Activated CD4-positive, alpha-beta T cell treated with anti-CD3 and anti-CD28 coated beads, Interleukin-10, Interleukin-2, amounts not matched to agents 100 ng/mL and 50 ng/mL, durations not matched to agents 16 hours and 8 hours (primary cell): ENCODE data around the gene CUL3.

Experiments used
- DNase-seq: peaks from one replicate; pipeline ENCODE4 v3.0.0-alpha.2; 2020

CUL3 gene

DNA sequence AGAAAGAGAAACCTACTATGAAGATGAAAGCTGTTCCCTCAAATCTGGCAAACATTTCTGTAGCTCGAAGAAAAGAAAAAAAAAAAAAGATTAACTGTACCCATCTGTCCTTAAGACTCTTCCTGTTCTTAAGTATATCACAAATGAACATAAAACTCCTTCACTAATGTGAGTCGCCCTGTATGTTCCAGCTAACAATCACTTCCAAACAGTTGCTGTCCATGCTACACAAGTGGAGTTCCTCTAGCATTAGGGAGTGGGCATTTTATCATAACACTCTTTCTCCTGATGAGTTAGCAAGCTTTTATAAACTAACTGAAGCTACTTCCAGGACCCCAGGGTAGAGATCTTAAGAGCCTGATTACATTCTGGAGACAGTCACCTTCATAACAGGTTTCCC lies 5.8 kb downstream of the CUL3 start:
- no peak for DNase-seq

DNA sequence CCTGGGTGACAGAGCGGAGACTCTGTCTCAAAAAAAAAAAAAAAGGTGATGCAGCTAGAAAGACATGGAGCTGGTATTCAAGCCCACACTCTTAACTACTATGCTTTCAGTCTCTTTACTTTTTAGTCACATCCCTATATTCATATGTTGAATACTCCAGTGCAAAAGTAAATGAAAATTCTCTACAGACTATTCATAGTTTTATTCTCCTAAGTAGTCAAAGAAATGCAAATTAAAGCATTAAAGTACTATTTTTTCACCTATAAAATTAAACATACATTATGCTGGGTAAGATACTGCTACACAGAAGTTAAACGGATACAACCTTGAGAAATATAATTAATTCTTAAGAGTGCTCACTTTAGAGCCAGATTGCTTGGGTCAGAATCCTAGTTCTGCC lies 7.6 kb downstream of the CUL3 start:
- DNase-seq, result no peak

DNA sequence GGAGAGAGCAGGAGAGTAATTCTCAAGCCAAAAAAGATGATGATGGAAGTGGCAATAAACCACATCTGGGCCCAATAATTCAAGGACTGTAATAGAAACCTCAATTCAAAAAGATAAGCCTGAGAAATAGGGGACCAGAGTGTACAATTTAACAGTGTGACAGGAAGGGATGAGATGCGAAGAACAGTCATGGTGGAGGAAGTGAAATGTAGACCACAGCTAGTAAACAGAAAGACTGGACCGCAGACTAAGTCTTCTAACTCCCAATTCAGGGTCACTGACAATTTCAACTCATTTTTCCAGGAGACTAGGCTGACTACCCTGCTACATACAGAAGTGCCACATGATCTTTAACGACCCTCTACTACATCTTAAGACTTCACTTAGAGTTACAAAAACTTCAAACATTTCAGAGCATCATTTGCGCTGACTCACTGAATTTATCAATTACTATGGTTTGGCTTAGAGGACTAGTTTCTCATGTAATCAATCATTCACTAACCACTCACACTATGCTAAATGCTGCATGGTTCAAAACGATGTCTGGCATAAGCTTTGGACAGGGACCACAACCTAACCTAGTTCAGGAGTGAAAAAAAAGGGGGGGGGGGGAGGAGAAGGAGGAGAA lies 9.0 kb downstream of the CUL3 start:
- DNase-seq, result peak; percentile 34

DNA sequence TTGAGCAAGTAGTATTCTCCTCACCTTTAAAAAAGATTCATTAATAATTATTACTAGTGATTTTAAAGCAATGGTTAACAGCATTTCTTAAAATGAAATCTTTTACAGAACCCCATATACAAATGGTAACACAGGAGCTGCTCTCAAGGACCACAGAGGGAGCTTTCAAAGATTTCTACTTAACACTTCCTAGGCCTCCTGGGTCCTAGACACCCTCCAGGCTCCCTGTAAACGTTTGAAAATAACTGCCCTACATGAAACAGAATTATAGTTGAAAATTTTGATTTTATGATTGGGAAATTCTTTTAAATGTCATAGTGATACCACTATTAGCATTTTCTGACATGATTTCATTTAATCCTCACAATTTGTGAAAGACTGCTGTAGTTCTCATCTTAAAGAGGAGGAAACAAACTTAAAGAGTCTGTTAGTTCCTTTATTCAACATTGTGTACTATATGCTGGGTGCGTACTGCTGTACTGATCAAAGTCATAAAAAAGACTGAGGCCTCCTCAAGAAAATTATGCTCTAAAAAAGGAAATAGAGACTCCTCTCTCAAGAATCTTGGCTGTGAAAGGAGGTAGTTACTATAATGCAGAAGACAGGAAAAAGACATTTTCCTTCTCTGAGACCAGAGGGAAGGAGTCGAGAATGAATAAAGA lies 10.6 kb downstream of the CUL3 start:
- DNase-seq, result no peak

DNA sequence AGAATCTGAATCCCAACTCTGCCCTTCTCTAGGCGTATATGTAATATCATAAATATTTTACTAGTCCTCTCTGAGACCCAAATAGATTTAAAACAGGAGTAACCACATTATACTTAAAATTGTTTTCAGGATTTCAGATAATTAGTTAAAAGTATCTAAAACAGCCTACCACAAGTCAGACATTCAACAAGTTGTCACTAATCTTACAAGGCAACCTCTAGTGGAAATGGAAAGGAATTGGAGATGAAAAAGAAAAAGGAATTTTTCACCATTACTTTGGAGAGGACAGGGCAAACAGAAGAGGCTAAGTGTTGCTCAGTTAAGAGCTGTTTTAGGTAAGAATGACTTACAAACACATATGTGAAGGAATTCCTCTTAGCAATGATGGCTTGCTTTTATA lies 11.4 kb downstream of the CUL3 start:
- no peak for DNase-seq

DNA sequence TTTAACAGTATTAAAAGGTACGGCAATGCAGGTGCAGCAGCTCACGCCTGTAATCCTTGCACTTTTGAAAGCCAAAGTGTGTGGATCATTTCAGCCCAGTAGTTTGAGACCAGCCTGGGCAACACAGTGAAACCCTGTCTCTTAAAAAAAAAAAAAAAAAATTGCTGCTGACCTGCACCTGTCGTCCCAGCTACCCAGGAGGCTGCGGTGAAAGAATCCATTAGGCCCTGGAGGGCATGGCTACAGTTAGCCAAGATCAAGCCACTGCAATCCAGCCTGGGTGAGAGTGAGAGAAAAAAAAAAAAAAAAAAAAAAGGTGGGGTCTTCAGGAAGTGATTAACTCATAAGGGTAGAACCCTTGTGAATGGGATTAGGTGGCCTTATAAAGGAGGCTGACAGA lies 12.8 kb downstream of the CUL3 start:
- no peak for DNase-seq

GRCh38 chr2:224570328-224570993 lies 14.7 kb downstream of the CUL3 start:
- peak; percentile 46 for DNase-seq

DNA sequence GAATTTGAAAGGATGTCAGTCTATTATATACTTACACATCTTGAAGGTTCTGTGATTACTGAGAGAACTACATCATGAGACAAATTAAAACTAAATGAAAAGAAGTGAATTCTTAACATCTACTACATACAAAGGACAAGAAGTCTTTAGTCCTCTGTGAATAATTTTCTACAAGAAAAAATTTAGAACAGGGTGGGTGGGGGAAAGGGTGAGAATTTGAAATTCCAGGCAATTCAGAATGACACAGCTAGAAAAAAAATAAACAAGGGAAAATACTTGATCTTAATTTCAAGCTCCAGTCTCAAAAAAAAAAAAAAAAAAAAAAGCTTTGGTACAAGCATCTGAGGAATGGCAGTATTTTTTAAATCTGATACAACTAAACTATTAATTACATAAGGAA lies 15.5 kb downstream of the CUL3 start:
- no peak for DNase-seq

DNA sequence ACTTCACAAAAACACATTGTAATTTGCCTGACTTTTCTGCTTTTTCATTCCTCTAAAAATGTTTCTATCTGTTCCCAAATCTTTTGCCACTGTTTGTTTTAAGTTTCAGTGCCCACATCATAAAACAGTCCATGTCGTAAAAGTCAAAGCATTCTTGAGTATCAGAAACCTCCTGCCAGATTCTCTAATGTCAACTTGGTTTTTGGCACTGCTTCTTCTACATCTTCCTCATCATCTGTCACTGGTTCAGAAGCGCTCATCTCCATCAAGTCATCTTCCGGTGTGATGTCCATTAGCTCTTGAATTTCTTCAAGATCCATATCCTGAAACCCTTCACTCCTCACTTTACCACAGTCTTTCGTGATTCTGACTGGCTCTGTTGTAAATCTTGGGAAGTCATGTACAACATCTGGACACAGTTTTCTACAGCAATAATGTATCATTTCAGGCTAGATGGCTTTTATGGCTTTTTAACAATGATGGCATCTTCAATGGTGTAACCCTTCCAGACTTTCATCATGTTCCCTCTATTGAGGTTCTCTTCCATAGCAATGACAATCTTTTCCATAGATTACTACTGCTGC lies 19.6 kb downstream of the CUL3 start:
- no peak for DNase-seq

GRCh38 chr2:224563537-224563936 lies 21.6 kb downstream of the CUL3 start:
- DNase-seq, result no peak

DNA sequence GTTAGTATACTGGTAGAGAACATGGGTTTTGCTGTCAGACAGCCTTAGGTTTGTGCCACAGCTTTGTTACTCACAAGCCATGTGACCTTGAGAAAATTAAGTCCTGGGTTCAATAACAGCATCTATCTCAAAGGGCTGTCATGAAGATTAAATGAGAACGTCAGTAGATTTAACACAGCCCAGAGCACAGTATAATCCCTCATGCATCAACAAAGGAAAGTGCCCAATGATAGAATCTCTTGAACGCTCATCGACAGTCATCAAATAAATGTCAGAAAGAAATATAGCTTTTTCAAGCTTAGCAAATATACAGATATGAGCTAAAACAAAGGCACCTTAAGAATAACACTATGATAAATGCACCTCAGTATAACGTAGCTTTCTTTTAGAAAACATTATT lies 22.3 kb downstream of the CUL3 start:
- DNase-seq, result no peak

- peak; percentile 54 for DNase-seq
Measured at GRCh38 chr2:224561234-224562005, 23.7 kb downstream of the CUL3 start.

DNA sequence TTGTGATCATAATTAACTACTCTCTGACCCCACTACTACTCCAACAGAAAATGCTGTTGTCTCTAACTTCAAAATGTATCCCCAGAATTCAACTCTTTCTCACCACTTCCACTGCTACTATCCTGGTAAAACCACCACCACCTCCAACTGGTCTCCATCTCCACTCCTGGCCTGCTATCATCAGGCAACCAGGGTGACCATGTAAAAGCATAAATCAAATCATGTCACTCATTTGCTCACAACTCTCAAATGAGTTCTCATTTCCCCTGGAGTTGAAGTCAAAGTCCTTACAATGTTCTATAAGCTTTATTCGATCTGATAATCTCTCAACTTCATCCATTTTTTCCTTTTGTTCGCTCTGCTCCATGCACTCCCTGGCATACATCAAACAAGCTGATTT lies 24.6 kb downstream of the CUL3 start:
- no peak for DNase-seq

- no peak for DNase-seq
Measured at GRCh38 chr2:224557610-224558009, 27.6 kb downstream of the CUL3 start.

- no peak for DNase-seq
Measured at GRCh38 chr2:224556381-224556780, 28.8 kb downstream of the CUL3 start.

- no peak for DNase-seq
Measured at GRCh38 chr2:224555823-224556366, 29.3 kb downstream of the CUL3 start.

DNA sequence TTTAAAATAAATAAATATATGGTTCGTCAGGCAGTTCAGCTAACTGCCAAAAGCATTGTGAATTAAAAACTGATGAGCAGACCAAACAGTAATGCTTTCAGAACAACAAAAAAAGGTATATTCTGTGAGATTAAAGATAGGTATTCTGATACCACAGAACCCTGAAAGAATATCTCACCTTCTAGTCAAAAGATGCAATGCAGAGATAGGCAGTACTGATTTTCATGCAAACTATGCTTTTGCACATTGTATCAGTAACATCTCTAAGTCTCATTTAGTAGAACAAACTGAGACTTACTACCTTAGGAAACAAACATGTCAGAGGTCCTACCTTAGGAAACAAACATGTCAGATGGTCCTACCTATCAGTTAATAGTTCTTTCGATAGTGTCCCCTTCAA lies 32.4 kb downstream of the CUL3 start:
- DNase-seq, result no peak

DNA sequence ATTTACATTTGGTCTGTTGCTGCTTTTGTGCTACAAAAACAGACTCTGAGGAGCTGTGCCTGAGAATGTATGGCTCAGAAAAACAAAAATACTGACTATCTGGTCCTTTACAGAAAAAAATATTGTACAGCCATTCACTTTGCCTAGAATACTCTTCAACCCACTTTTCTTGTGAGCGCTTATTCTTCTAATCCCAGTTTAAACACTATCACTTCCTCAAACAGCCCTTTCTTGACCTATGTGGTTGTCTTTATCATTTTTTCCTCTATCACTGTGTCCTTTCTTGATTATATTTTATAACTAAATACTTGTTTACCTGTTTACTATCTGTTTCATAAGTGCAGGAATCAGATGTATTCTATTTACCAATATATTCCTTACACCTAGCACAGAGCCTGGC lies 33.5 kb downstream of the CUL3 start:
- no peak for DNase-seq

DNA sequence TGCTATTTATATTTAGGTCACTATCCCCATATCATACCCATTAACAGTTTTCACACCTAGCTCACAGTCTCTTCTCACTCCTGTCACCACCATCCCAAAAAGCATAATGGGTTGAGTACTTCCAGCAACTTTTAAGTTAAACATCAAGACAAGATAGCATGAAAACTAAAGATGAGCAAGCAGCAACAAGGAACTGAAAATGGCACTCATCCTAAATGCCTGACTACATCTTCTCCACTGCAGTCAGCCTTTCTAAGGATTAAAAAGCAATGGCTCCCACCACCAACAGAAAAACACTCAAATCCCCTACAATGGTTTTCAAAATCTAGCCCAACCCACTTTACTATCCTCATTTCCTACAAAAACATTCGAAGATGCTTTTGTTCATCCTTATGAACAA lies 38.2 kb downstream of the CUL3 start:
- no peak for DNase-seq

GRCh38 chr2:224545884-224546644 lies 39.1 kb downstream of the CUL3 start:
- no peak for DNase-seq

DNA sequence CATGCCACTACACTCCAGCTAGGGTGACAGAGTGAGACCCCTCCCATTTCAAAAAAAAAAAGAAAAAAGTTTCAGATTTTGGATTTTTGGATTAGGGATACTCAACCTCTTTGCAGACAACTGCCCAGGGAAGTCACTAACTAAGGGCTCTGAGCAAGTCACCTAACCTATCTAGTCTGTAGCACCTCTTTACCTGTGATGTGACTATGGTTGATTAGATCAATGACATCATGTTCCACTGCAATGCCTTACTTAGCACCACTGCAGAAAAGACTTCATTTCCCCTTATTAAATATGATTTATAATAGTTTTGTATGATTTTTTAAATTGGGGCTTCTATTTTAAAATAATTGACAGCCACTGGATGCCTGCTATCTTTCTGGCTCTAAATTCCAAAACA lies 41.2 kb downstream of the CUL3 start:
- DNase-seq, result no peak

- no peak for DNase-seq
Measured at GRCh38 chr2:224538561-224539138, 46.5 kb downstream of the CUL3 start.
